Activated CD4-positive, alpha-beta T cell treated with anti-CD3 and anti-CD28 coated beads, Interleukin-2, Interleukin-4, amounts not matched to agents 100 ng/mL and 50 ng/mL, durations not matched to agents 16 hours and 8 hours (primary cell): ENCODE measurements around the gene NPAS2.

ENCODE experiments used
- DNase-seq: peaks from one replicate; pipeline ENCODE4 v3.0.0-alpha.2; 2020; ENCODE audit warnings: low spot score

The NPAS2 gene

DNA sequence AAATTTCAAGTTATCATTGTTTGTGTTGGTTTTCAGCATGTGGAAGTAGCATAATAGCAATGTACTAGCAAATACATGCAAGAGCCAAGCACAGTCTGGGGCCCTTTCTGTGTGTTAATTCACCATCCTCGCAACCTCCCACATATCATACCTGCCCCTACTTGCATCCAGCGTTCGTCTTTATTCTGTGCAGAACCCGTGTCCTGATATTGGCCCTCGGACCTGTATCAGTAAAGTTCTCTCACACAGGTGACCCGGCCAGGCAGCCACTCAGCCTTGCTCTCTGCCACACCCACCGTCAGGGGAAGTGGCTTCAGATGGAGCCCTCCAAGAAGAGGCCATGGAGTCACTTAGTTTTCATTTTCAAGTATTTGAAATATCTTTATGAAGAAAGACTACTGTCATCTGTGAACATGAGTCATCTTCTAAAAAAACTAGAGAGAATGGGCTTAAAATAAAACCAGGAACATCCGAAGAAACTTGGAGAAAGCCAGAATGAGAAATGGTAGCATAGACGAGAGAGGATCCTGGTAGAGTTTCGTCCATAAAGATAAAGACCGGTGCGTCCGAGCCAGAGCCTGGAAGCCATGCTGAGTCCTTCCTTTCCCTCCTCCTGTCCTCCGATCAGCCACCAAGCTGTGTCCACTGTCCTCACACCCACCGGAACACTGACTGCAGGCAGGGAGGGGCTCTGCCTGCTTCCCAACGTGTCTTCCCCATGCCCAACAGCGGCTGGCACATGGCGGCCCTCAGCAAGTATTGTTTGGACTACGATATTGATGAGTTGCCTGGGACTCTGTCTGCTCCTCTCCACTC, 124.9 kb downstream of the NPAS2 start:
- no peak for DNase-seq

DNA sequence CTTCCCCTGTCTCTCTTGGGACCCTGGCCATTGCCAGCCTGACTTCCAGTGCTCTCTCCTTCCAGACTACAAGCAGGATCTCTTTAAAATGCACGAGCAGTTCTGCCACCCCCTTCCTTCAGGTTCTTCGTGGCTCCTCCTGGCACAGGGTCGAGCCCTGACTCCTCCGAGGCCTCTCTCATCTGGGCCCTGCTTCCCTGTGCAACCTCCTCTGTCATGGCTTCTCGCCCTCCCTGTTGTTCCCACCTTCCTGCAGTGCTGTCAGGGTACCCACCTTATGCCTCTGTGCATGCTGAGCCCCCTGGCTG, 125.4 kb downstream of the NPAS2 start:
- DNase-seq = no peak

GRCh38 chr2:100945930-100946607, 126.1 kb downstream of the NPAS2 start:
- no peak for DNase-seq

- no peak for DNase-seq
Observed at GRCh38 chr2:100948942-100949811, 129.2 kb downstream of the NPAS2 start.

- no peak for DNase-seq
Observed at GRCh38 chr2:100952512-100952911, 132.6 kb downstream of the NPAS2 start.

GRCh38 chr2:100953406-100954043, 133.6 kb downstream of the NPAS2 start:
- DNase-seq = no peak

GRCh38 chr2:100954044-100954420, 134.1 kb downstream of the NPAS2 start:
- no peak for DNase-seq

GRCh38 chr2:100955226-100955625, 135.3 kb downstream of the NPAS2 start:
- DNase-seq = no peak

DNA sequence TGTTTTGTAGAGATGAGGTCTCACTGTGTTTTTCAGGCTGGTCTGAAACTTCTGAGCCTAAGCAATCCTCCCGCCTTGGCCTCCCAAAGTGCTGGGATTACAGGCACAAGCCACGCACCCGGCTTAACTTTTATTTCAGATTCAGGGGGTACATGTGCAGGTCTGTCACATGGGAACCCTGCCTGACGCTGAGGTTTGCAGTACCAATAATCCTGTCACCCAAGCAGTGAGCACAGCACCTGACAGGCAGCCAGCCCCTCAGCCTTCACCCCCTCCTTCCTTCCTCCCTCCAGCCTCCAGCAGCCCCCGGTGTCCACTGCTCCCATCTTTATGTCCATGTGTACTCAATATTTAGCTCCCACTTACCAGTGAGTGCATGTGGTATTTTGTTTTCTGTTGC, 136.1 kb downstream of the NPAS2 start:
- DNase-seq = no peak

DNA sequence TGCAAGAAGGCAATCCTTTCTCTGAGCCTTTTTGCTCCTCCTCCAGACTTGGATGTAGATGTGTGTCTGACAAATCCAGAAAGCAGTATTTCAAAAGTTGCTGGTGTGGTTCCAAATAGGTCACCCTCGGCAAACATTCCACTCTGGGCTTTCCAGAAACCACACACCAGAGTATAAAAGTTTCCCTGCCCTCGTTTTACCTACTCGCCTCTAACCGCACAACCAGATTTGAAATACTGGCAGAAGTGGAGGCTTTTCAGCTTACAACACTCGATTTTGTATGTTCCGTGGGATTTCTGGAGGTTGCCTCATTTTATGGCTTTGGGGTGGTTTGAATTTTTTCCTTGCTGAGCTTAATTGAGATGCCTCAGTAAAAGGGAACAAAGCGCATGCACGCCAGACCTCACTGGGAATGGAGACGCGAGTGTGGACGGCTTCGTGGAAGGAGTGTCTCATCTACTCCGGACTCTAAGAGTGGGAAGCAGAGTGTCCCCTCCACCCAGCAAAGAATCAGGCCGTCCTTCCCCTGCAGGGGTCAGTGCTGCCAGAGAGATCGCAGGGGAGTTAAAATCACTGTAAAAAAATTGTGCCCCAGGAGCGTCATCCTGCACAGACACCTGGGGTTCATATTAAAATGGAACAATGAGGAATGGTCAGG, 138.2 kb downstream of the NPAS2 start:
- no peak for DNase-seq

- DNase-seq = no peak
Observed at GRCh38 chr2:100959225-100959880, 139.4 kb downstream of the NPAS2 start.

DNA sequence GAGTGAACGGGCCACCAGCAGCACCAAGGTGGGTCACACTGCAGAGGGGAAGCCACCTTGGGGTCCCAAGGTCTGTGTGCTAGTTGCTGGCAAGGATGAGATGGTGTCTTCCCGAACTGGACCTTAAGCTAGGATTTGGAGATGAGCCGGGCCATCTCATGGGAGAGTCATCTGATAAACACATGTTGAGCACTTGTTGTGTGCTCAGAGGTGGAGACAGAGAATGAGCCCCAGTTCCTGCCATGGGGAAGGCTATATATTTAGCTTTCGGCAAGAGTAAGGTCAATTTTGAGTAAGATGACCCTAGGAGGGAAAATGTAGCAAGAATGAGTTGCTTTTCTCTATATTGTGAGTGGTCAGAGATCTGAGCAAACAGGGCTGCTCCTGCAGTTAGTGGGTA, 140.7 kb downstream of the NPAS2 start:
- DNase-seq = no peak

- DNase-seq = no peak
Observed at GRCh38 chr2:100962366-100963025, 142.6 kb downstream of the NPAS2 start.

- no peak for DNase-seq
Observed at GRCh38 chr2:100963026-100963375, 143.1 kb downstream of the NPAS2 start.

- no peak for DNase-seq
Observed at GRCh38 chr2:100964222-100964621, 144.3 kb downstream of the NPAS2 start.

GRCh38 chr2:100964681-100965169, 144.8 kb downstream of the NPAS2 start:
- DNase-seq = no peak

DNA sequence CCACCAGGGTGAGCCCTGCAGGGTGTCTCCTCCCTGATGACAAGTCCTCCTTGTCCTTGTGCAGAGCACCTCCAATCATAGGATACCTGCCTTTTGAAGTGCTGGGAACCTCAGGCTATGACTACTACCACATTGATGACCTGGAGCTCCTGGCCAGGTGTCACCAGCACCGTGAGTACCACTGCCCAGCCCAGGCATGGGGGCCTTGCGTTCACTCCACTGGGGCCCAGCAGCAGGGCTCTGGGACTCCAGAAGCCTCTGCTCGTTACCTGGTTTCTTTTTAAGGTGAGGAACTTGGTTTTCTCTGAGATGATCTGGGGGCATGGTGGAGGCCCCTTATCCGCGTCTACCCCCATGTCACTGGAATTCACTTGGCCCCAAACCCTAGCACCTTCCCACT, 145.7 kb downstream of the NPAS2 start:
- no peak for DNase-seq

- no peak for DNase-seq
Observed at GRCh38 chr2:100967716-100968115, 147.8 kb downstream of the NPAS2 start.

DNA sequence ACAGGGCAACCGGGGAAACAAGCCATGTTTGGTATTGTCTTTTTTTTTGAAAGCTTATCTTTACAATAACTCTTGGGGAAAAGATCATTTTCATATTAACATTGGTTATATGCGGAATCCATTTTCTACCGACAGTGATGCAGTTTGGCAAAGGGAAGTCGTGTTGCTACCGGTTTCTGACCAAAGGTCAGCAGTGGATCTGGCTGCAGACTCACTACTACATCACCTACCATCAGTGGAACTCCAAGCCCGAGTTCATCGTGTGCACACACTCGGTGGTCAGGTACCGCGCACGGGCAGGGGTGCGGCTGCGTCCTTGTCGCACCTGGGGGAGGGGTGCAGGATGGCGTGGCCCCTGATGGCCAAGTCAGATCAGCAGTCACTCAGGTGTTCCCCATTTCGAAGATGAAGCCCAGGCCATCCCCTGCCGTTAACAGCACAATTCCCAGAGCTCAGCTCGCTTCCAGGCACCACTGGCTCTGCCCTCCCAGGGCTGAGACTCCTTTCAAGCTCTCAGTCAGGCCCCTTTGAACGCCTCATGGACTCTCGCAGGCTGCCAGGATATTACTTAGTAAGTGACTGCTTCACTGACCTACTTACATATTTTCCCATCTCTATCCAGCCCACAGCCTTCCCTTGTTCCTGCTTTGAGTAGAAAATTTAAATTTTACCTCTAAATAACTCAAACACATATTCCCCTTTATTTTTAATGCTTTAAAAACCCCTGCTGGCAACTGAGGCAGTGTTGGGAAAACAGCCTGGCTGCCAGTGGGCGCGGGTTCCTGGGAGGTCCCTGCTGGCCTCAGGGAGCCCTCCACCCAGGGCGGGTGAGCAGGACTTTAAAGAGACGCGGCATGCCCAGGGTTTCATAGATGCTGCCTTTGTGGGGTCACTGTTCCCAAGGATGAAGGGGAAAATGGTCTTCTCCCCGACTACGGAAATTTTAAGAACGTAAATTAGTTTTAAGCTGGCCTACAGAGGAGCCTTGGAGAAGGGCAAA, 148.5 kb downstream of the NPAS2 start:
- DNase-seq = no peak
